ENCODE measurements around the gene EFHD2.
"Not testable (repeated sequence)": the region's sequence is repeated elsewhere in the genome, so short reads cannot be mapped to it uniquely, and the experiment has no call there.

DNA sequence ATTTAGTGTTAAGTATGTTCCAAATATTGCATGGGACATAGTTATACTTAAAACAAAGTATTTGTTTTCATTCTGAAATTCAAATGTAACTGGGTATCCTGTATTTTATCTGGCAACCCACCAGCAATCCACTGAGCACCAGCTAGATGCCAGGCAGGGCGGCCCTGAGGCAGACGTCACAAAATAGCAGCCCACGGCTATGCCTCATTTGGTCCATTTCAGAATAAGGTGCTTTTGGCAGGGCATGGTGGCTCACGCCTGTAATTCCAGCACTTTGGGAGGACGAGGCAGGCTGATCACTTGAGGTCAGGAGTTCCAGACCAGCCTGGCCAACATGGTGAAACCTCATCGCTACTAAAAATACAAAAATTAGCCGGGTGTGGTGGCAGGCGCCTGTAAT lies 19.9 kb upstream of the EFHD2 start:
- TF ChIP-seq, protein P1, sequence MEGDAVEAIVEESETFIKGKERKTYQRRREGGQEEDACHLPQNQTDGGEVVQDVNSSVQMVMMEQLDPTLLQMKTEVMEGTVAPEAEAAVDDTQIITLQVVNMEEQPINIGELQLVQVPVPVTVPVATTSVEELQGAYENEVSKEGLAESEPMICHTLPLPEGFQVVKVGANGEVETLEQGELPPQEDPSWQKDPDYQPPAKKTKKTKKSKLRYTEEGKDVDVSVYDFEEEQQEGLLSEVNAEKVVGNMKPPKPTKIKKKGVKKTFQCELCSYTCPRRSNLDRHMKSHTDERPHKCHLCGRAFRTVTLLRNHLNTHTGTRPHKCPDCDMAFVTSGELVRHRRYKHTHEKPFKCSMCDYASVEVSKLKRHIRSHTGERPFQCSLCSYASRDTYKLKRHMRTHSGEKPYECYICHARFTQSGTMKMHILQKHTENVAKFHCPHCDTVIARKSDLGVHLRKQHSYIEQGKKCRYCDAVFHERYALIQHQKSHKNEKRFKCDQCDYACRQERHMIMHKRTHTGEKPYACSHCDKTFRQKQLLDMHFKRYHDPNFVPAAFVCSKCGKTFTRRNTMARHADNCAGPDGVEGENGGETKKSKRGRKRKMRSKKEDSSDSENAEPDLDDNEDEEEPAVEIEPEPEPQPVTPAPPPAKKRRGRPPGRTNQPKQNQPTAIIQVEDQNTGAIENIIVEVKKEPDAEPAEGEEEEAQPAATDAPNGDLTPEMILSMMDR (IDR thresholded peaks at IDR 0.05): not testable (repeated sequence)
- not testable (repeated sequence) for TF ChIP-seq POLR2A (IDR thresholded peaks at IDR 0.05)
